GM10847 (cell line): ENCODE measurements around the gene EQTN.

ENCODE experiments used
- POLR2A ChIP-seq: IDR thresholded peaks from 2 replicates; pipeline ENCODE4 v1.6.1; 2011; ENCODE audit not compliant: insufficient read length; ENCODE audit errors: extremely low read depth

EQTN gene

GRCh38 chr9:27297050-27297449, at the start of gene EQTN:
TSS of gene EQTN (minus strand) at chr9:27297150. CDS start at chr9:27297055, 95 bp downstream.
- TF ChIP-seq POLR2A, result no peak

GRCh38 chr9:27344776-27345175, 47.8 kb upstream of the EQTN start:
- TF ChIP-seq POLR2A, result no peak

GRCh38 chr9:27341545-27342294, 44.8 kb upstream of the EQTN start:
- no peak for TF ChIP-seq POLR2A

- no peak for TF ChIP-seq POLR2A
These were observed 44.1 kb upstream of the EQTN start for GRCh38 chr9:27340961-27341511.

- TF ChIP-seq POLR2A, result no peak
These were observed 43.3 kb upstream of the EQTN start for GRCh38 chr9:27340285-27340674.

- no peak for TF ChIP-seq POLR2A
These were observed 42.8 kb upstream of the EQTN start for GRCh38 chr9:27339661-27340284.

- no peak for TF ChIP-seq POLR2A
These were observed 41.6 kb upstream of the EQTN start for GRCh38 chr9:27338527-27338903.

GRCh38 chr9:27337833-27338526, 41.0 kb upstream of the EQTN start:
- TF ChIP-seq POLR2A, result no peak

- no peak for TF ChIP-seq POLR2A
These were observed 40.3 kb upstream of the EQTN start for GRCh38 chr9:27337236-27337635.

GRCh38 chr9:27336829-27337228, 39.9 kb upstream of the EQTN start:
- no peak for TF ChIP-seq POLR2A

GRCh38 chr9:27336126-27336525, 39.2 kb upstream of the EQTN start:
- no peak for TF ChIP-seq POLR2A

GRCh38 chr9:27335075-27335474, 38.1 kb upstream of the EQTN start:
- TF ChIP-seq POLR2A, result no peak

GRCh38 chr9:27333241-27334052, 36.5 kb upstream of the EQTN start:
- no peak for TF ChIP-seq POLR2A

GRCh38 chr9:27331393-27331792, 34.4 kb upstream of the EQTN start:
- no peak for TF ChIP-seq POLR2A

GRCh38 chr9:27329291-27329690, 32.3 kb upstream of the EQTN start:
- no peak for TF ChIP-seq POLR2A
